GM12873 (cell line): ENCODE data around the gene ZNF385B.

Experiments
- TF ChIP-seq, protein P1 (sequence below): IDR thresholded peaks from 2 replicates; pipeline ENCODE4 v1.5.1; 2012; ENCODE audit warnings: low read depth, mild to moderate bottlenecking, moderate library complexity, low read length, control low read depth; ENCODE audit not compliant: insufficient read depth; ENCODE audit errors: missing control alignments

ZNF385B gene

GRCh38 chr2:179479947-179480346 is 381.5 kb downstream of the ZNF385B start:
- TF ChIP-seq, protein P1, sequence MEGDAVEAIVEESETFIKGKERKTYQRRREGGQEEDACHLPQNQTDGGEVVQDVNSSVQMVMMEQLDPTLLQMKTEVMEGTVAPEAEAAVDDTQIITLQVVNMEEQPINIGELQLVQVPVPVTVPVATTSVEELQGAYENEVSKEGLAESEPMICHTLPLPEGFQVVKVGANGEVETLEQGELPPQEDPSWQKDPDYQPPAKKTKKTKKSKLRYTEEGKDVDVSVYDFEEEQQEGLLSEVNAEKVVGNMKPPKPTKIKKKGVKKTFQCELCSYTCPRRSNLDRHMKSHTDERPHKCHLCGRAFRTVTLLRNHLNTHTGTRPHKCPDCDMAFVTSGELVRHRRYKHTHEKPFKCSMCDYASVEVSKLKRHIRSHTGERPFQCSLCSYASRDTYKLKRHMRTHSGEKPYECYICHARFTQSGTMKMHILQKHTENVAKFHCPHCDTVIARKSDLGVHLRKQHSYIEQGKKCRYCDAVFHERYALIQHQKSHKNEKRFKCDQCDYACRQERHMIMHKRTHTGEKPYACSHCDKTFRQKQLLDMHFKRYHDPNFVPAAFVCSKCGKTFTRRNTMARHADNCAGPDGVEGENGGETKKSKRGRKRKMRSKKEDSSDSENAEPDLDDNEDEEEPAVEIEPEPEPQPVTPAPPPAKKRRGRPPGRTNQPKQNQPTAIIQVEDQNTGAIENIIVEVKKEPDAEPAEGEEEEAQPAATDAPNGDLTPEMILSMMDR, result no peak

- TF ChIP-seq, protein P1, result no peak
Measured at GRCh38 chr2:179478771-179479170, 382.6 kb downstream of the ZNF385B start.

DNA sequence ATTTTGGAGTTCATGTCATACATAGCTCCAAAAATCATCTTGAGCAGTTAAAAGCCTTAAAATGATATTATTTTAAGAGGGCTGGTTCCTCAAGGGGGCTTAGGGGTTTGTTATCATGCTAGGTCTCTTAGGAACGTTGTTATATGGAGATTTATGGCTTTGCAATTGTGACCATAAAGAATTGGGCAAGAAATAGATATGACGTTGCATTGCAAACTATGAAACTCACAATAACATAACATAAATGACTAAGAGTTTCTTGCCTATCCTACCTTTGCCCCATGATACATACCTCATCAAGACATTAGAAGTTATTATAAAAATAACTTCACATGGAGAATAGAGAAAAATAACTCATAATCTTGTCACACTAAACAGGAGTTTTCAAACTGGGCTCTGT is 390.4 kb downstream of the ZNF385B start:
- TF ChIP-seq, protein P1, result no peak

DNA sequence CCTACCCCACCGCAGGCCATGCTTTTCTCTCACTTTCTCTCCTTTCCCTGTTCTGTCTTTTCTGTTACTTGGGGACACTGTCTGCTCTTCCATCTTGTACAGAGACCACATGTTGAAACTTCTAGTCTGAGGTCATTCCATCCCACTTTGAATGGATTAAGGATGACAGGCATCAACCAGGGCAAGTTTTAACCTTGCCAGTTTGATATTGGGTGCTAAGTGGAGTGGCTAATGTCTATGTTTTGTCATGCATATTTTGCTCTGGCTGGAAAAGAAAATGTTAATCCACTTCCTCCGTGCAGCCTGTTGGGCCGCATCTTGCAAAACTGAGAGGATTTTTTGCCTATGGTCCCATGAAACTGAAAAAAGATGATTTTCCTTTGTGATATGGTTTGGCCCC is 391.3 kb downstream of the ZNF385B start:
- TF ChIP-seq, protein P1, result no peak

DNA sequence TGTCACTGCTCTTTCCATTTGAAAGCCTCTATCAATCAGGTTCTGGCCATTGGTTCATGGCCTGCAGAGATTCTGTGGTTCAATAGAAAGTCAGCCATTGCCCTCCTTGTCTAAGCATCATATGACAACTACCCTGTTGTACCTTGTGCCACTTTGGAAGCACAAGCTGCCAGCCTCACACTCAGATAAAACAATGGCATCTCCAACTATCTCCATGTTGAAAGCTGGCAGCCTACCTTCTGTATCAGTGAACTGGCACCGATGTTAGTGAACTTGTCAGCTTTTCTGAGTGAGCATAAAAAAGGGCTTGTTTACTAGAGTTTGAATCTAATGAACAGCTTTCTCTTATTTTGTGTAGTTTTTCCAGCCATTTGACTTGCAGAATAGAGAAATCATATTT is 393.5 kb downstream of the ZNF385B start:
- TF ChIP-seq, protein P1, result no peak

DNA sequence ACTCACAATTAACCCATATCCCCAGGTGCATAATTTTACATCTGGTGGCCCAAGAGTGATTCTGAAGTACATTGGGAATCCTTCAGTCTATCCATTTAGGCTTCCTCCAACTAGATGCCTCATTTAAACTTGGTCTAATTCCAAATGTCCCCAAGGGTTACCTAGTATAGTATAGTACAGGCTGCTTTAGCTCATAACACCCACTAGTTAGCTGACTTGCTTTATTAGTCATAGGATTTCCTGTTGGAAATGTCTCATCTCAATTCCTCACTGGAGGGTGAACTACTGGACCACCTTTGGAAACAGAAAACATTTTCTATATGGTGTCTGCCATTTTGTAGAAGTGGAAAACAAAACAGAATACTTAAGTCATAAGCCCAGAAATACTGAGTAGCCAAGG is 394.3 kb downstream of the ZNF385B start:
- TF ChIP-seq, protein P1, result no peak

GRCh38 chr2:179461420-179461819 is 400.0 kb downstream of the ZNF385B start:
- TF ChIP-seq, protein P1, result no peak
